ENCODE data around the gene CAND2.
A peak's percentile ranks its signal among the peaks of the same experiment; 100 is the strongest.
"Not testable (repeated sequence)": the region's sequence is repeated elsewhere in the genome, so short reads cannot be mapped to it uniquely, and the experiment has no call there.

The CAND2 gene

GRCh38 chr3:12832350-12833221, 36.1 kb downstream of the CAND2 start:
- DNase-seq, result no peak

- DNase-seq, result no peak
Measured at GRCh38 chr3:12833222-12834161, 37.0 kb downstream of the CAND2 start.

GRCh38 chr3:12835052-12835665, 38.7 kb downstream of the CAND2 start:
- no peak for DNase-seq

GRCh38 chr3:12837295-12837986, 41.0 kb downstream of the CAND2 start:
- no peak for DNase-seq

- no peak for DNase-seq
Measured at GRCh38 chr3:12838179-12838965, 41.9 kb downstream of the CAND2 start.

- DNase-seq, result no peak
Measured at GRCh38 chr3:12839156-12839946, 42.9 kb downstream of the CAND2 start.

GRCh38 chr3:12840148-12840547, 43.7 kb downstream of the CAND2 start:
- DNase-seq, result not testable (repeated sequence)

GRCh38 chr3:12840591-12841148, 44.2 kb downstream of the CAND2 start:
- DNase-seq, result peak; percentile 29

- DNase-seq, result peak; percentile 86
Measured at GRCh38 chr3:12841149-12841969, 44.9 kb downstream of the CAND2 start, which contains the start of gene RPL32. TSS of gene RPL32 (minus strand) at chr3:12841565. CDS start at chr3:12840237, 1,328 bp downstream.

GRCh38 chr3:12841970-12842328, 45.5 kb downstream of the CAND2 start:
- DNase-seq, result no peak

- DNase-seq, result no peak
Measured at GRCh38 chr3:12842469-12842868, 46.0 kb downstream of the CAND2 start.

- DNase-seq, result no peak
Measured at GRCh38 chr3:12845811-12846210, 49.3 kb downstream of the CAND2 start.

- DNase-seq, result no peak
Measured at GRCh38 chr3:12852201-12852600, 55.7 kb downstream of the CAND2 start.

GRCh38 chr3:12853847-12854246, 57.4 kb downstream of the CAND2 start:
- not testable (repeated sequence) for DNase-seq

- no peak for DNase-seq
Measured at GRCh38 chr3:12854565-12854964, 58.1 kb downstream of the CAND2 start.

- DNase-seq, result no peak
Measured at GRCh38 chr3:12856626-12857025, 60.1 kb downstream of the CAND2 start.

- DNase-seq, result no peak
Measured at GRCh38 chr3:12859840-12860239, 63.4 kb downstream of the CAND2 start.

GRCh38 chr3:12861611-12862010, 65.1 kb downstream of the CAND2 start:
- no peak for DNase-seq

- no peak for DNase-seq
Measured at GRCh38 chr3:12862387-12862786, 65.9 kb downstream of the CAND2 start.

- DNase-seq, result no peak
Measured at GRCh38 chr3:12865271-12865670, 68.8 kb downstream of the CAND2 start.

Measured in NCI-H146 (cell line).